ELR (cell line): ENCODE data around the gene CYP4V2.

Source experiments
- DNase-seq: peaks from one replicate; pipeline ENCODE4 v3.0.0-alpha.2; 2015; ENCODE audit warnings: low read depth

The CYP4V2 gene

DNA sequence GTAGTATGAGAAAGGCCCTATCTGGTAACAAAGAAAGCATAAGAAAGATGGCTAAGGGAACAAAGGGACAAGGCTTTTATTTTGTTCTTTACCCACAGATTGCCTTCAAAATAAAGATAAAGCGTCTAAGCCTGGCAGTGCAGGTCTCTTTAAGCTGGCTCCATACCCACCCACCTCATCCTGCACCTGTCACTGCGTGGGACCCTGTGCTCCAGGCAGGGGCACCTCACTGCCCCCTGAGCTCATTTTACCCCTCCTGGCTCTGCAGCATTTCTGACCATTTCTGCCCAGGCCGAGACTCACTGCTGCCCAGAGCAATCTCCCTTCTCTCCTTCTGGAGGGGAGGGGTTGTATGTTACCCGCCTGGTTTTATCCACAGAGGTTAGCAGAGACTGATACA lies 1.7 kb upstream of the CYP4V2 start:
- DNase-seq: no peak

GRCh38 chr4:186190581-186191199 lies 677 bp upstream of the CYP4V2 start:
- peak; percentile 46 for DNase-seq

GRCh38 chr4:186192066-186192612 lies 772 bp downstream of the CYP4V2 start:
- DNase-seq: peak; percentile 49

DNA sequence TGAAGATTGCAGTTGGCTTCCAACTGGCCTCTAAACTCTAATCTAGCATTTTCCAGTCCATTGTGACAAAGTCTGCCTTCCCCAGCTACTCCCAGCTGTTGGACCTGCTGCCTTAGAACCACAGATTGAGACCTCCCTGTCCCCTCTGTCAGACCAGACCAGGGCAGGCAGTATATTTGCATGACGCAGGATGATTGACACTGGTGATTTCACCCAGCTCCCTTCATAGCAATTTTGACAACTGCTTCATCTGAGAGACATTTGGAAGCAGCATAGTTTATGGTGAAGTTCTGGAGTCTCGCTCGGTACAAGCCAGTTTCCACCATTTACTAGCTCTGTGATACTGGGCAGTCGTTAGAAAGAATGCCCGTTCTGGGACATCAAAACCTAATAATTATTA lies 2.5 kb downstream of the CYP4V2 start:
- DNase-seq: no peak

DNA sequence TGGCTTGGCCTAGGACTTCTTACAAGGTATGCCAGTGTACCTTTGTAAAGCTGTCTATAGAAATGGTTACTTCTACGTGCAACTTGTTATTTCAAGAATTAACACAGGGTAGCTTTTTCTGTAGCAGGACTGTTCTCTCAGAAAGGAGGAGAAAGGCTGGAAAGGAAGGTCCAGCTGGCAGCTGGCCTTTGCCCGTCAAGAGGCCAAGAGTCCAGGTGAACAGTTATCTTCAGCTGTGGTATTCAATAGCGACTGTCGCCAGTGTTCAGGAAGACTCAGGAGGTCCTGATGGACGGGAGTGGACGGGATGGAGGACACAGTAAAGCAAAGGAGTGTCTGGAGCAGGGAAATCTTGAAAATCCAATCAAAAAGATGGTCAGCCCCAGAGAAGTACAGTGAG lies 4.7 kb downstream of the CYP4V2 start:
- DNase-seq: no peak

DNA sequence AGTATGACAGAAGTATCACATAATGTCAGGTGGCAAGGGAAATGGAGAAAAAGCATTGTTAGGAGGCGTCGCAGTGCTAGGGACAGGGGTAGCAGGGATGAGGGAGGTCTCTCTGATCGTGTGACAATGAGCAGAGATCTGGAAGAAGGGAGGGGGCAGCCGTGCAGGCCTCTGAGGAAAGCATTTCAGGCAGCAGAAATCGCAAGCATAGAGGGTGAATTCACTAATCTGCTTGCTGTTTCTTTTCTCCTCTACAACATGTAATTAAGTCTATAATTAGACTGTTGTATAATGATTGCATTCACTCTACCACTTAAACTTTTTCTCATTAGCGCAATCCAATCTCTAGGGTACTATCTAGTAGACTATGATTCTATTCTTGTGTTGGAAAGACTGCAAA lies 9.1 kb downstream of the CYP4V2 start:
- no peak for DNase-seq

DNA sequence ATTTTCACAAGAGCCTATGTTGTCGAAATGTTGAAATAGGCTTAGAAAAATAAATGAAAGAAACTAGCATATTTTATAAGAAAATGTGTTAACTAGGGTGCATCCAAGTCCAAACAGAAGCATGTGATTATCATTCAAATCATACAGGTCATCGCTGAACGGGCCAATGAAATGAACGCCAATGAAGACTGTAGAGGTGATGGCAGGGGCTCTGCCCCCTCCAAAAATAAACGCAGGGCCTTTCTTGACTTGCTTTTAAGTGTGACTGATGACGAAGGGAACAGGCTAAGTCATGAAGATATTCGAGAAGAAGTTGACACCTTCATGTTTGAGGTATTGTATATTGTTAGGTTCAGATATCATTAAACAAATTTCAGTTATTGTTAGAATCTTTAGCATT lies 9.6 kb downstream of the CYP4V2 start:
- DNase-seq: no peak

GRCh38 chr4:186201535-186202230 lies 10.3 kb downstream of the CYP4V2 start:
- DNase-seq: peak; percentile 34

DNA sequence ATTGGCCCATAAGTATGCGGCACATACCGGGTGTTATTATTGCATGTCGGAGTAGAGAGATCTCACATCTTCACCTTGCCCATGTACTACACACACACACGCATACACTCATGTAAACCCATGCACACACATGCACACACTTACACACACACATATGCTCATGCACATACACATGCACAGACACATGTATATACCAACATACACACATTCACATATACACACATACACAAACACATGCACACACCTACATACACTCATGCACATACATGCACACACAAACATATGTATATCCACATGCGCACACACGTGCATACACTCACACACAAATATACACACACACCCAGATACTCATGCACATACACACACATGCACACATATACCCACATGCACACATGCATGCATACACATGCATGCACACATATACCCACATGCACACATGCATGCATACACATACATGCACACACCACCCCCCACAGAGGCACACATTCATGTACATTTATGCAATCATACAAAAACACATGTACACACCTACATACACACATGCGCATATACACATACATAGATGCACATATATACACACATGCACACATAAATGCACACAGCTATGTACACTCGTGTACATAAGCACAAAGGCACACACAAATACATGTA lies 11.2 kb downstream of the CYP4V2 start:
- no peak for DNase-seq

DNA sequence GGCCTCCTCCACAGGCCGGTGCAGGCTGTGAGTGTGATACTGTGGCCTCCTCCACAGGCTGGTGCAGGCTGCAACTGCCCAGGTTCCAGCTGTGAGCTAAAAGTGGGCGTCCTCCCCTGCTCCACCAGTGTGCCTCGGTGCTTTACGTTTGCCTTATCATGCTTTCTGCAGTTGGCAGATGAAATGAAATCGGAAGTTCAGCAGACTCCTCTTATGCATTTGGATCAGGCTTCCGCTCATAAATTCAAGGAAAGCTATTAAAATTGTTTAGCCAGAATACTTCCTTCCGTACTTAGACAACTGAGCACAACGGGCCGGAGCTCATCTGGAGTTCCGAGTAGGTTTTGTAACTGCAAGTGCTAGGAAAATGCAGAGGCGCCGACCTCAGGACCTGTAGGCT lies 12.0 kb downstream of the CYP4V2 start:
- no peak for DNase-seq

DNA sequence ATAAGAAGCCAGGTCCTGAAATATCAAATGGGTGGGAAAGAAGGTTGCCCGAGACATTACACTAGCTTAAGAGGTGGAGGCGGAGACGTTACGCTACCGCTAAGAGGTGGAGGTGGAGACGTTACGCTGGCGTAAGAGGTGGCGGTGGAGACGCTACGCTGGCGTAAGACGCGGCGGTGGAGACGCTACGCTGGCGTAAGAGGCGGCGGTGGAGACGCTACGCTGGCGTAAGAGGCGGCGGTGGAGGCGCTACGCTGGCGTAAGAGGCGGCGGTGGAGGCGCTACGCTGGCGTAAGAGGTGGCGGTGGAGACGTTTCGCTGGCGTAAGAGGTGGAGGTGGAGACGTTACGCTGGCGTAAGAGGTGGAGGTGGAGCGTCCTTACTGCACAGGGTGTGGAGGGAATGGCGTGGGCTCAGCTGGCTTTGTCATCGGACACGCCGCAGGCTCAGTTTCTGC lies 12.8 kb downstream of the CYP4V2 start:
- DNase-seq: no peak

GRCh38 chr4:186204686-186205085 lies 13.3 kb downstream of the CYP4V2 start:
- no peak for DNase-seq

DNA sequence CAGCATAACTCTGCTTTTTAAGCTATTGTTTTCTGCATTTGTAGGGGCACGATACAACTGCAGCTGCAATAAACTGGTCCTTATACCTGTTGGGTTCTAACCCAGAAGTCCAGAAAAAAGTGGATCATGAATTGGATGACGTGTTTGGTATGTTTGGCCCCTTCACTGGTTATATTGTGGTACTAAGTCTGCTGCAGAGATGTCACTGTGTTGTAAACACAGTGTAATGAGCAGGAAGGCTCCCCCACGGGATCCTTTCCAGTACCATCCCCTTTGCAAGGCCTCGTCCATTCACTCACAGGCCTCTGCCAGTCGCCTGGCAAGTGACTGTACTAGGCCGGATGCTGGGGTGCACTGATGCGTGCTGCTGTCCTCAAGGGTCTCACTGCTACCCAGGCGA lies 13.8 kb downstream of the CYP4V2 start:
- no peak for DNase-seq

DNA sequence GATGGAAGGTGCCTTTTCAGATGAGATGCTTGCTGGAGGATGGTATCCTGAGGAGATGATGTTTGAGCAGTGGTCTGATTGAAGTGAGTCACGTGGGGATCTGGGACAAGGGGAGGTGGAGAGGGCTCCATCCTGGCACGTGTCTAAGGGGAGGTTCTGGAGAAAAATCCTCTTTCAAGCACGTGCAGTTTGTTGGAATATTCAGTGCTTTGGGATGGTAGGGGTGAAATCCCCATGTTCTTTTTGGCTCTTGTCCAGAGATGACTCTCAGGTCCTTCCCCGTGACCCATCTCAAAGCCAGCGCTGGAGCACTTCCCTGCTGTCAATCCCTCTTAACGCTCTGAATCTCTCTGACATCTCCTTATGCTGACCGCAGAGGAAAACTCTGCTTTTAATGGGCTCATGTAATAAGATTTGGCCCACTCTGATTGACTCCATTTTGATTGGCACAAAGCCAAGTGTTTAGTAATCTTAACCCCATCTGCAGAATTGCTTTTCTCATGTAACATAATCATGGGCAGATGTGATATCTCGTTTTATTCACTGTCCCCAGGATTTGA lies 25.2 kb downstream of the CYP4V2 start:
- no peak for DNase-seq

DNA sequence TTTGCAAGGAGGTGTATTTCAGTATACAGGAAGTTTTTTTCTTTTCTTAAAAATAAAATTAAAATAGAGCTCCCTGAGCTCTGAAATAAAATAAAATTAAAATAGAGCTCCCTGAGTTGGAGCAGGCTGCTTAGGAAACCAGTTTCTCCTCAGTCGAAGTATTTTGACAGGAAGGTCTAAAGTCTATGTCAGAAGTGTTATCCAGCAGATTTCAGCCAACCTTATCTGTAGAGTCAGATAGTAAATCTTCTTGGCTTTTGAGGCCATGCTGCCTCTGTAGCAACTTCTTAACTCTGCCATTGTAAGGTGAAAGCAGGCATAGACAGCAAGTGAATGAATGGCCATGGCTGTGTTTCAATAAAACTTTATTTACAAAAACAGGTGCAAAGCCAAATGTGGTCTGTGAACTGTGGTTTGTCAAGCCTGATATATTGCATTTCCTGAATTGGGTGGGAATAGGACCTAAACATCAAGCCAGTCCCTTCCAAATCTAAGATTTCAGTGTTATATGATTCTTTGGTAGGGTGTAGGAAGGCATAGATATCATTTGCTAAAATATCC lies 26.4 kb downstream of the CYP4V2 start:
- no peak for DNase-seq

GRCh38 chr4:186221624-186222023 lies 30.3 kb downstream of the CYP4V2 start:
- no peak for DNase-seq

GRCh38 chr4:186225848-186226247 lies 34.5 kb downstream of the CYP4V2 start:
- DNase-seq: no peak

- DNase-seq: no peak
Measured at GRCh38 chr4:186226521-186227189, 35.3 kb downstream of the CYP4V2 start.

DNA sequence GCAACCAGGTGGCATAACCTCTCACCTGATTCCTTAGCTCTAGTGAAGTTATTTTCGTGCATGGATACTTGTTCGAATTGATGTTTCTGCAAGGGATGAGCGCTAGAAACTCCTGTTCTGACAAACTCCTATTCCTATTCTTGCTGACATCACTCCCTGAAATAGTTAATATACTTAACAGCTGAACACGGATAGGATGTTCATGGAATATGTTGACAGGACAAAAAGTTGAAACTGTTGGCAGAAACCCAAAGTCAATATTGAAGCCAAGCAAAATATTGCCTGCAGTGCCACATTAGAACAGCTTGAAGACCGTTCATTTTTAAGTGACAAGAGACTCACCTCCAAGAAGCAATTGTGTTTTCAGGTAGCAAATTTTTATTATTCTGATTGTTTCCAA lies 35.9 kb downstream of the CYP4V2 start, which contains the start of gene KLKB1:
KLKB1 (plus strand) TSS at position 287 of the 400 bp plus-strand sequence. CDS start 689 bp downstream, outside the sequence.
- DNase-seq: no peak

- DNase-seq: no peak
Measured at GRCh38 chr4:186227744-186228513, 36.6 kb downstream of the CYP4V2 start.

- DNase-seq: no peak
Measured at GRCh38 chr4:186228514-186228894, 37.1 kb downstream of the CYP4V2 start.
